Cardiac muscle cell (in vitro differentiated cells and primary cell): Measurements from ENCODE around the gene LPCAT2. TPM values are rescaled to one million over a fixed set of nuclear protein-coding genes. Genes with fewer than 3 reads are reported as not detected.

Experiments used
- DNase-seq, 2 donors: peaks; one replicate each; pipeline versions ENCODE4 v3.0.0 to v3.0.0-alpha.2; 2010 to 2017; ENCODE audit warnings: low read depth in 1 of 2, low spot score in 1 of 2
- H3K27ac ChIP-seq: fragments of 200-600 bp; sonication (generic); 2 replicates; pipeline ENCODE4 v1.5.1; 2016
- H3K27me3 ChIP-seq: fragments of 200-600 bp; sonication (generic); 2 replicates; pipeline ENCODE4 v1.6.0; 2016; ENCODE audit warnings: control low read depth
- H3K36me3 ChIP-seq: fragments of 200-600 bp; sonication (generic); 2 replicates; pipeline ENCODE4 v1.5.1; 2016; ENCODE audit warnings: control low read depth
- H3K4me1 ChIP-seq: fragments of 200-600 bp; sonication (generic); 2 replicates; pipeline ENCODE4 v1.8.1; 2017; ENCODE audit warnings: low read depth, mild to moderate bottlenecking, mixed run types
- H3K4me3 ChIP-seq: fragments of 200-600 bp; sonication (generic); 2 replicates; pipeline ENCODE4 v1.5.1; 2016; ENCODE audit warnings: mild to moderate bottlenecking
- H3K9me3 ChIP-seq: fragments of 200-600 bp; sonication (generic); 2 replicates; pipeline ENCODE4 v1.5.1; 2017; ENCODE audit warnings: low read depth, mild to moderate bottlenecking, control low read depth
- CTCF ChIP-seq: IDR thresholded peaks from 2 replicates; pipeline ENCODE4 v1.5.1; 2012; ENCODE audit warnings: low read depth, mild to moderate bottlenecking, low read length
- polyA plus RNA-seq: library from polyadenylated mRNA; unstranded; fragments of >200 nt; fragmentation: Nextera tagmentation; extraction: Ambion mirVana; gene quantifications from 2 replicates; pipeline ENCODE4 v1.2.1, GENCODE V29; 2016
- total RNA-seq: library from RNA; depleted of rRNA; stranded (reverse); fragments of >200 nt; gene quantifications from 2 replicates; pipeline ENCODE4 v1.2.3, GENCODE V29; 2016

Gene LPCAT2
- total and polyA plus RNA-seq, 2 experiments from 2014 or later, result 4.0 to 6.2 TPM

- no peaks in the 10 kb centered on the region for H3K9me3 ChIP-seq
- no peaks in the 10 kb centered on the region for H3K4me1 ChIP-seq
- no peaks in the 10 kb centered on the region for H3K36me3 ChIP-seq
- H3K27me3 ChIP-seq, result peaks cover 9% of the 10 kb centered on the region
- H3K4me3 ChIP-seq, result no peak overlapping the region
- H3K27ac ChIP-seq, result no peak overlapping the region
- DNase-seq, result no peak
- TF ChIP-seq CTCF, result no peak
These were observed 121.9 kb downstream of the LPCAT2 start for GRCh38 chr16:55630774-55631173.

- Histone ChIP-seq H3K27ac (no peak overlapping the region), H3K27me3 (no peaks in the 10 kb centered on the region), H3K9me3 (no peaks in the 10 kb centered on the region), H3K4me1 (peaks cover 1% of the 10 kb centered on the region), H3K4me3 (no peak overlapping the region), H3K36me3 (no peaks in the 10 kb centered on the region)
- no peak for TF ChIP-seq CTCF
- DNase-seq, result no peak
These were observed 123.4 kb downstream of the LPCAT2 start for GRCh38 chr16:55632259-55632658.

- no peaks in the 10 kb centered on the region for H3K36me3 ChIP-seq
- no peak for TF ChIP-seq CTCF
- no peaks in the 10 kb centered on the region for H3K9me3 ChIP-seq
- no peak overlapping the region for H3K27ac ChIP-seq
- peaks cover 5% of the 10 kb centered on the region for H3K4me1 ChIP-seq
- no peak overlapping the region for H3K4me3 ChIP-seq
- no peak for DNase-seq
- H3K27me3 ChIP-seq, result peaks cover 7% of the 10 kb centered on the region
These were observed 125.3 kb downstream of the LPCAT2 start for GRCh38 chr16:55634193-55634592.

Other genes with a start within 250 kb of the LPCAT2 start
- gene IRX6, start 184.9 kb upstream of the LPCAT2 start, total RNA-seq, result 0.07 and 0.09 TPM in 2 replicates
- gene IRX6, start 184.9 kb upstream of the LPCAT2 start, polyA plus RNA-seq, result 0.15 and 0.31 TPM in 2 replicates
- gene MMP2, start 29.9 kb upstream of the LPCAT2 start, total RNA-seq, result 37.5 and 44.3 TPM in 2 replicates
- gene MMP2, start 29.9 kb upstream of the LPCAT2 start, polyA plus RNA-seq, result 39.9 and 55.2 TPM in 2 replicates
- gene CAPNS2, start 57.6 kb downstream of the LPCAT2 start, total RNA-seq, result not detected in 2 replicates
- gene CAPNS2, start 57.6 kb downstream of the LPCAT2 start, polyA plus RNA-seq, result not detected in 2 replicates
- 1.3 and 3.4 TPM in 2 replicates for gene SLC6A2, start 146.9 kb downstream of the LPCAT2 start, total RNA-seq
- 1.9 and 3.4 TPM in 2 replicates for gene SLC6A2, start 146.9 kb downstream of the LPCAT2 start, polyA plus RNA-seq